Measurements from ENCODE around the gene STARD7.
"Not testable (repeated sequence)": the region's sequence is repeated elsewhere in the genome, so short reads cannot be mapped to it uniquely, and the experiment has no call there.

The STARD7 gene

DNA sequence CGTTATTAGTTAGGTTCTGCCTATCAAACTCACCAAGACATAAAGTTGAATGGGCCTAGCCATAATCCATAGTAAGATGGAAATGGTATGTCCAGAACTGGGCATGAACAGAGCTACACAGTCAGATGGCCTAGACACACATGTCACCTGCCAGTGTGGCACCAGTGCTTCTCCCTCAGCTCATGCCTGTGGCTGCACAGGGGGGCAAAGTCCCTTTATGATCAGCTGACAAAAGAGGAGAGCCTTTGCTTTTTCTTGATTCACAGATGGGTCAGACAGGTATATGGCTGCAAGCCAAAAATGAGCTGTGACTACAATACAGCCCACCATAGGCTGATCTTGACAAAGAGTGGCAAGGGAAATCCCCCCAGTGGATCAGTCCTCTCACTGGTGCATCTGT is 28.3 kb upstream of the STARD7 start:
- DNase-seq (ENCODE audit: low read depth in 2 of 2) = no peak

DNA sequence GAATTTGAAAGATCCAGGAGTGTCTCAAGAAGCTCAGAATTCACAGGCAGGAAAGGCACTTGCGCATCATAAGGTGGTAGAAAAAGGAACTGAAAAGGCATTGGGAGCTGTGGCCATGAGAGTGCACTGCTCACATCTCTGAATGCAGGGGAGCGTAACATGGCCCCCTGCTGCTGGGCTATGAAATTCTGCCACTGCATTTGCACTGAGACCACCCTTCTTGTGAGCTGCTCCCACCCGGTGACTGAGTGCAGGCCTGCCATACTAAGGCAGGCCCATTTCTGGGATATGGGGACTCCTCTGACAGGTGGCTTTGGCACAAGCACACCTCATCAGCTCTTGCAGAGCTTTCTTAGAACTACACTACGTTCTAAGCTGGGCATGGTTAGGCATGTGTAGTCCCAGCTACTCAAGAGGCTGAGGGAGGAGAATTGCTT is 25.3 kb upstream of the STARD7 start:
- no peak for DNase-seq (ENCODE audit: low read depth in 2 of 2)

DNA sequence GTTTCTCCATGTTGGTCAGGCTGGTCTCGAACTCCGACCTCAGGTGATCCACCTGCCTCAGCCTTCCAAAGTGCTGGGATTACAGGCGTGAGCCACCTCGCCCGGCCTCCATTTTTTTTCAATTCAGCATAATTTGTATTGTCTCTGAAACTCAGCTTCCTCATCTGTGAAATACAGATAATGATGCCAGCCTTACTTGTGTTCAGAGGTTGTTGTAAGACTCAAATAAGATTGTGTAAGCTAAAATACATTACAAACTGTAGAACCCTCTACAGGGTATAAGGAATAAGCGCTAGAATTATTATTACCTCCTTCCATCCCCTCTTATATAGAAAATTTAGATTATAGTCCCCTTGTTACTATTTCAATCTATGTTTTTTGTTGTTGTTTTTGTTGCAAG is 24.8 kb upstream of the STARD7 start:
- DNase-seq (ENCODE audit: low read depth in 2 of 2) = no peak

DNA sequence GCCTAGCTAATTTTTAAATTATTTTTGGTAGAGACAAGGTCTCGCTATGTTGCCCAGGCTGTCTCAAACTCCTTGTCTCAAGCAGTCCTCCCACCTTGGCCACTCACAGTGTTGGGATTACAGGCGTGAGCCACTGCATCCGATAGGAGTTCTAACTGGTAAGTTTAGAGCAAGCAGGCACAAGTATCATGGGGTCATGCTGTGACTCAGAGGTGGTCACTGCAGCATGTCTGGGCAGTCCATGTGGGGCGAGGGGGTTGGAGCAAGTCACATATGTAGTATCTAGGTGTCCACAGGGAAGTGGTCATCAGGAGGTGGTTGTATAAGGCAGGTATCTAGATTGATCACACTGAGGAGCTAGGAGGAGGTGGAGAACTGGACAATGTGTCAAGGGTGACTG is 22.7 kb upstream of the STARD7 start:
- no peak for DNase-seq (ENCODE audit: low read depth in 2 of 2)

DNA sequence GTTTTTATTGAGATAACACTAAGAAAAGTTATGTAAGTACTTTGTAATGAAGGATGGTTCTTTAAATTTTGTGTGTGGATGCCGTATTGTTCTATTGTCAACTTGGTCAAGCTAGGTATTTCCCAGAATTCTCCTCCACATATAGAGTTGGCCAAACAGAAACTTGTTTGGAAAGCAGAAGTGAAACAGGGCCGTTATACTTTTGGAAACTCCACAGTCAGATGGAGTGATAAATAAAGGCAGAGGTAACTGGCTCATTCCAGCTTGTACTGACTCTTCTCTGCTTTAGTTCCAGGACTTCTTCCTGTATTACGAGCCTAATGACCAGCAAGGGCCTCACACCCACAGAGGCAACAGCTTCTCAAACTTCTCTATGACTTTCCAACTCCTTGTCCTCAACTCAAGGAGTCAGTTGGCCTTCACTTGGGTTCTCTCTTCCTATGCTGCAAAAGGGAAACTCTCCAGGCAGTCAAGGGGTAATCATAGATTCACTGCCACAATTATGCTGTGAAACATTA is 16.4 kb upstream of the STARD7 start:
- DNase-seq (ENCODE audit: low read depth in 2 of 2) = no peak

DNA sequence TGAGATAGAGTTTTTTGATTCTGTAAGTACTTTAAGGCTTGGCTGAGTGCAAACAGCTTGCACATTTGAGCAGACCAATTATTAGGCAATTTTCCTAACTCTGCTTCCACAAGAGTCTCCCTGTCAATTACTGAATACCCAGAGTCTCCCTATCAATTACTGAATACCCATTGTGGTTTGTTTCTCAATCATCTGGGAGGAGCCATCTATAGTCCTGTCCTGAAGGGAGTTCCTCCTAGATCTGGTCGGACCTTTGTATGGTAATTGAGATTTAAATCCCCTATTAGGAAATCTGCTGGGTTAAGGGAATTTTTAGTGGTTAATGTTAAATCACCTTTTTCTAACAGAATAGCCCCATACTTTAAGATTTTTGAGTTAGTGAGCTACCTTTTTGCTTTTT is 12.5 kb upstream of the STARD7 start:
- not testable (repeated sequence) for DNase-seq (ENCODE audit: low read depth in 2 of 2)

DNA sequence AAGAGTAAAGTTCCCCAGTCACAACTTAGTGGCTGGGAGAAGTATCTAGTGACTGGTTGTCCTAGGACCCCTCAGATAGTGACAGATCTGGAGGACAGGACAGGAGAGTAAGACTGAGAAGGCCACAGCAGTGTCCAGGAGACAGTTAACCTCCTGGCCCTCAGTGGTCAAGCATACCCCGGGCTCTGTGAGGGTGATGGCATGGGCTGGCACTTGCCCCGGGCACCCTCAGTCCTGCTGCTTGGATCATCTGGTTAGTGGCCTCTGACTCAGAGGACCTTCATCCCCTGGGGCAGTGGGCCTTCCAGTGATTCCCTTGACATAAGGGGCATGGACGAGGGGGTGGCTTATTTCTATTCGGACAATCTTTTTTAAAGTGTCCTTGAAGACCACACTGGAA is 11.3 kb upstream of the STARD7 start:
- not testable (repeated sequence) for DNase-seq (ENCODE audit: low read depth in 2 of 2)

DNA sequence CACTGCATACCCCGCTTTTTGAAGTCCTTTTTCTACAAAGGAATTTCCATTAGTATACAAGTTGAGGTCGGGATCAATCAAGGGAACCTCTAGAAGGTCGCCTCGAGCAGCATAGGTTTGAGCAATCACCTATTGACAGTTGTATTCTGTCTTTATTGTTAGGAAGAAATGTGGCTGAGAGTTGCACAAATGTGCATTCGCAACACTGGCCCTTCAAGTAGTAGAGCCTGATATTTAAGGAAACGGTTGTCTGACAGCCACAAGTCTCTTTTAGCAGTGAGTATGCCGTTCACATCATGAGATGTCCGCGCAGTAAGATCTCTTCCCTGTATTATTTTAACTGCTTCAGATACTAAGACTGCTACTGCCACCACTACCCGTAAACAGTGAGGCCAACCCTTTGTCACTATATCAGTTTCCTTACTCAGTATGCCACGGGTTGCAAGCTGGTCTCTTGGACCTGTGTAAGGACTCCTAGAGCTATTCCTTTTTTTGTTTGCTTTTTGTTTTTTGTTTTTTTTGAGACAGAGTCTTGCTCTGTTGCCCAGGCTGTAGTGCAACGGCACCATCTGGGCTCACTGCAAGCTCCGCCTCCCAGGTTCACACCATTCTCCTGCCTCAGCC is 10.0 kb upstream of the STARD7 start:
- no peak for DNase-seq (ENCODE audit: low read depth in 2 of 2)

DNA sequence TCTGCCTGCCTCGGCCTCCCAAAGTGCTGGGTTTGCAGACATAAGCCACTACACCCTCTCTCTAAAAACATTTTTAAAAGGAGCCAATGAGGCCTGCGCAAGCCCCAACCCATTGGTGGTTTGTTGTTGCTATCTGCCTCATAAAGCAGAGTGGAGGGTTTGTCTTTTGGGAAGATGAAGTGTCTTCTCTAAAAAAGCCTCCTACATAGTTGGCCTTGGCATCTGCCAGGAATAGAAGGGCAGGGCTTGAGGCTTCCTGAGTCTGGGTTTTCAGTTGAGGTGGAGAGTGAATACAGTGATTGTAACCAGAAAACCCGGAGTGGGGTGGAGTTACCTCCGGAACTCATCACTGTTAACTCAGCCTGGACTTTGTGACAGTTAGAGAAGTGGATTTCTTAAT is 5.9 kb upstream of the STARD7 start:
- no peak for DNase-seq (ENCODE audit: low read depth in 2 of 2)

DNA sequence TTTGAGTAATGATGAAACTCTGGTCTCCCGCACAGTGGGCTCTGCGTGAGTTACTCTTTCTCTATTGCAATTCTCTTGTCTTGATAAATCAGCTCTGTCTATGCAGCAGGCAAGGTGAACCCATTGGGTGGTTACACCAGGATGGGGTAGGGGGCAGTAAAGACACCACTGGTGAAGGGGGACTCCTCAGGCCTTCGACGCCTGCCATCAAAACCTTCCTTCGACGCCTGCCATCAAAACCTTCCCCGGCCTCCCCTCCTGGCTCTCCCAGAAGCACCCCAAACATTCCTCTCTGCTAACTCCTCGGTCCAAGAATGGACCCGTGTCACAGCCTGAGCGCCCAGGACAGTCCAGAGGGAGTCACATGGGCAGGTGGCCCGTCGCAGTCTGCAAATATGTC is 4.8 kb upstream of the STARD7 start:
- no peak for DNase-seq (ENCODE audit: low read depth in 2 of 2)

DNA sequence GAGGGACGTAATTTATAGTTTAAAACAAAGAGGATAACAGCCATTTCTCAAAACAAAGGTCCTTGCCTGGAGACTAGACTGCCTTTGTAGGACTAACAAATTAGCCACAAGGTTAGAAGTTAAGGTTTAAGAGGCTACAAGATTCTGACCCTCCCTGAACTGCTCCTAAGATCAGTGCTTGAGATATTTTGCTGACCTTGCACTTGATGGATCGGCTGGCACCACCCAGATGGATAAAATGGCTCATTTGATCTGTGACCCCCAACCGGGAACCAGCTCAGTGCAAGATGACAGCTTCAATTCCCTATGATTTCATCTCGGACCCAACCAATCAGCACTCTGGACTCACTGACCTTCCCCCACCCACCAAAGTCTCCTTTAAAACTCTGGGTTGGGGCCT is 3.7 kb upstream of the STARD7 start:
- no peak for DNase-seq (ENCODE audit: low read depth in 2 of 2)

DNA sequence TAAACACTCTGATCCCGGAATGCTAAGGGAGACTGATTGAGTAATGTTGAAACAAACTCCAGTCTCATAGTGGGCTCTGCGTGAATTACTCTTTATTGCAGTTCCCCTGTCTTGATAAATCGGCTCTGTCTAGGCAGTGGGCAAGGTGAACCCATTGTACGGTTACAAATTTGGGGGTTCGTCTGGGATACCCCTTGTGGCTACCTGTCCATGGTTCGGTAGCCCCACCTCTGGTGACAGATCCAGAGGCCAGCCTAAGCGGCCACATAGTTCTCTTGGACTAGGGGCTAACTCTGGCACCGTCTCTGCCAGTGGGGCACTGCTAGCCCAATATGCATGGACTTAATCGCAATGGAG is 1.1 kb upstream of the STARD7 start:
- no peak for DNase-seq (ENCODE audit: low read depth in 2 of 2)

DNA sequence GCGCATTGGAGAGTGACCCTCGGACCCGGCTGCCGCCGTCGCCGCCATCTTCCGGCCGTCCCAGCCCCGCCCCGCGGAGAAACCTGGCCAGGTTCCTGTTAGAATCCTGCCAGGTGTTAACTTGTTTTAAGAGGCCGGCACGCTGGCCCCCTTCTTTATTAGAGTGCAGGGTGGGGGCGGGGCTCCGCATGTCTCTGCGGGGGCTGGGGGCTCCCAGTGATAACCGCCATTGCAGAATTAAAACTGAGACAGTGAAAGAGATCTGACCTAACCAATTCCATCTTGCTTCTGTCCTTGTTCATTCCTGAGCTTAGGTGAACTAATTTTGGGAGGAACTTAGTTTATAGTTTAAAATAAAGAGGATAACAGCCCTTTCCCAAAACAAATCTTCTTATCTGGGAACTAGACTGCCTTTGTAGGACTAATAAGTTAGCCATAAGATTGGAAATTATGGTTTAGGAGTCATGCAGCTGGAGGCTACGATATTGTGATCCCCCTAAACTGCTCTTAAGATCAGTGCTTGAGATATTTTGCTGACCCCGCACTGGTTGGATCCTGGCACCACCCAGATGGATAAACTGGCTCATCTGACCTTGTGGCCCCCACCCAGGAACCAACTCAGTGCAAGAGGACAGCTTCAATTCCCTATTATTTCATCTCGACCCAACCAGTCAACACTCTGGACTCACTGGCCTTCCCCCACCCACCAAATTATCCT is 543 bp upstream of the STARD7 start:
- no peak for DNase-seq (ENCODE audit: low read depth in 2 of 2)

DNA sequence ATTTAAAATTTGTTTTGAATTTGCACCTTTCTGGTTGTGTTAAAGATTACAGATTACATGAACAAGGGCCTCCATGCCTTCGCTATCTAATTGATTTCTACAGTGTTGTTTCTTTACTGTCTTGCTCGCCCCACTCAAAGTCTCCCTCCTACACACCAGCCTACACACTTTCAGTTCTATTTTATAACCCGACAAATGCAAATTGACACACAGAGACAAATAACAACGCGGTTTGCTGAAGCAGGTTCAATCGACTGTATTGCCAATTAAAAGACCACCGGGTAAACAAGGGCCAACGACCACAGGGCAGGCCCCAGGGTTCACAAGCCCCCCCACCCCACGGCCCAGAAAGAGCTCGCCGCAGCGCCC is 869 bp downstream of the STARD7 start:
- peak in 1 of 2 donors; percentile 6 for DNase-seq (ENCODE audit: low read depth in 2 of 2)

DNA sequence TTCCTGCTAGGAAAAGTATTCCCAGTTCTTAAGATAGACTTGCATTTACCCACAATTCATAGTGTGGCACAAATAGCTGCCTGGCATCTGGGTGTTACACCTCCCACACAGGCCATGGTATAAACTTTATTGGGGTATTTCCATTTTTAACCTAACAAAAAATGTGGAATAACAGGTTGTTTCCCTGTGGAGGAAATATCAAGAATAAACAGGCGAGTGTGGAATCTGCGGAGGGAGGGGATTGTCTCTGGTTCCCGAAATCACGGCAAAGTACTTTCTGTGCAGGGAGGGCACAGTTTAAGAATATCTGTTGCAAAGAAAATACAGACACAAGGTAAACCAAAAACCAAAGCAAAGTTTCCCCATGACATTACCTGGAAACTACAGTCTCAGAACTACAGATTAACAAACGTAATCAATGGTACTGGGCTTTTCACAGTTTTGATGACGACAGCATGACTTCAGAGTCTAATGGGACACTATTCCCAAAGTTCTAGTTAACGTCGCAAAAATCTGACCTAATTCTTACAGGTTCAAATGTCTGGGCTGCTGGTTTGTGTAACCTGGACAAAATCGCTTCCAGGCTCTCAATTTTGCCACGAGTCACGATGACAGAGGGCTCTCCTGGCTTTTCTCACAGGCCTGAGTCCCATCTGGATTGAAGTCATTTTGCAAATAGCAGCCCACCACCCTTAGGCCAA is 1.4 kb downstream of the STARD7 start:
- no peak for DNase-seq (ENCODE audit: low read depth in 2 of 2)

DNA sequence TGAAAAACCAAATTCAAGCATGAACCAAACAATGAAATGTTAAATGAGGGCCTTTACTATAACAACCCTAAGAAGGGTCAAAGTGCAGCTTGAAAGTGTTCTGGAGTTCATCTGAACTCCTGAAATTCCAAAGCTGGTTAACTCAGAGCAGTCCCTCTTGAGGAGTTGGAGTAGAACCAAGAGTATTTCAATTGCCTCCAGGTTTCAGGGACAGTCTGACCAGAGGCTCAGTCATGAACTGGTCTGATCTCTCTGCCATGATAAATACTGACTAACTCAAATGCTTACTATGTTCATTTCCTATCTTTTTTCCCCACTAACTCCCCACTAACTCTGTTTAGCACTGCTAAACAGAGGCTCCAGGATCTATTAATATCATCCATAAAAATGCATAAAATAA is 2.7 kb downstream of the STARD7 start:
- DNase-seq (ENCODE audit: low read depth in 2 of 2) = no peak

DNA sequence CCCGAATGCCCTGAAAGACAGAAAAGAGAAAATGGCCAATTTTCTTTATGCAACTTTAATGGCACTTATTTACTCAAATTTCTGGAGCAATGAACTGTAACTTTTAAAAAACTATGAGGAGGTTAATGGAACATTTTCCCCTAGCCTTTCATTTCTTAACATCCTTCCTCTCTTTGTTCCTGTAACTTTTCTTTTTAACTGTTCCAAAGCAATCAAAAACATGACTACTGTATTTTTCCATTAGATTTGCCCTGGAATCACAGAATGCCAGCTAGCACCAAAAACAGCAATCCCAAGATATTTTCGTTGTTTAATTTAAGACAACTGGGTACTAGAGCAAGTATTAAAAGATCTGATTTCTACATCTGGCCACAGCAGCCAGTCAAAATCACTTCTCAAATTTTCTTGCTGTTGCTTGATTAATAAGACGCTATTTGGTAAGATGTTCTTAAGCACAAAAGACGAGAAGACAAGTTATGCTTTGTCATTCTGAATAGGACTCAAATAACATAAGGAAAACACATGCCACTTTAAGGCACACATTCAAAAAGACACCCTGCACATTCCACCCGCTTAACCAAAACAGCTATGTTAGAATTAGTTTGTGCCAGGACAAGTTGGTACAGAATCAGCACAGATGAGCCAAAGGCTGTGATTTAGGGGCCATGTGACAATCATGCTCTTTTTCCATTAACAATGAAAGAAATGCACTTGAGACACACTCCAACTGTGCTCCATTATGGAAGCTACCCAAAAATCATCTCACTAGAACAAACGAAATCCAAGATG is 3.6 kb downstream of the STARD7 start:
- no peak for DNase-seq (ENCODE audit: low read depth in 2 of 2)

DNA sequence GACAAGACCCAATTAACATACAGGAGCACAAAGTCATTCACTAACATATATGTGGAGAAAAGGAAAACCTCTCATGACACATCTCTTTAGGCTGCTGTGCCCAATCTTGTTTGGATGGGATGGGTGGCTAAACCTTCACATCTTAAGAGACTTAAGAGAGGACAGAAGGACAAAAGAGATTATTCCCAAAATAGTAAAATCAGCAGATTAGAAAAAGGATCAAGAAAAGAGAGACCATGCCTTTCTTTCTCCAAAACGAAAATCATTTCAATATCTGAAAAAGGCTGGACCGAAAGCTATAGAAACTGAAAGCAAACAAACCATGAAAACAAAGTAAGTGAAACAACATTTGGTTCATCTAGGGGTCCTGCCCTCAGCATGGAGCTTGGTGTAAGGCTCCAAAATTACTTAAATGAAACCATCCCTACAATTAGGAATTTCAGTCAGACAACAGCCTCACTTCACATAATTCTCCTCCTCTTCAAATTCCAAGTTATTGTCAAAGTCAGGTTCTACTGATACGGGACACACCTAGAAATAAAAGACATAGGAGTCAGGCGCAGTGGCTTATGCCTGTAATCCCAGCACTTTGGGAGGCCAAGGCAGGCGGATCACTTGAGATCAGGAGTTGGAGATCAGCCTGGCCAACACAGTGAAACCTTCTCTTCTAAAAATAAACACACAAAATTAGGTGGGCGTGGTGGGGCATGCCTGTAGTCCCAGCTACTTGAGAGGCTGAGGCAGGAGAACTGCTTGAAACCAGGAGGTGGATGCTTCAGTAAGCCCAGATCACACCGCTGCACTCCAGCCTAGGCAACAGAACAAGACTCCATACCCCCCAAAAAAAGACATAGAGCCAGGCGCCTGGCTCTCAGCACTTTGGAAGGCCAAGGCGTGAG is 5.2 kb downstream of the STARD7 start:
- no peak for DNase-seq (ENCODE audit: low read depth in 2 of 2)

DNA sequence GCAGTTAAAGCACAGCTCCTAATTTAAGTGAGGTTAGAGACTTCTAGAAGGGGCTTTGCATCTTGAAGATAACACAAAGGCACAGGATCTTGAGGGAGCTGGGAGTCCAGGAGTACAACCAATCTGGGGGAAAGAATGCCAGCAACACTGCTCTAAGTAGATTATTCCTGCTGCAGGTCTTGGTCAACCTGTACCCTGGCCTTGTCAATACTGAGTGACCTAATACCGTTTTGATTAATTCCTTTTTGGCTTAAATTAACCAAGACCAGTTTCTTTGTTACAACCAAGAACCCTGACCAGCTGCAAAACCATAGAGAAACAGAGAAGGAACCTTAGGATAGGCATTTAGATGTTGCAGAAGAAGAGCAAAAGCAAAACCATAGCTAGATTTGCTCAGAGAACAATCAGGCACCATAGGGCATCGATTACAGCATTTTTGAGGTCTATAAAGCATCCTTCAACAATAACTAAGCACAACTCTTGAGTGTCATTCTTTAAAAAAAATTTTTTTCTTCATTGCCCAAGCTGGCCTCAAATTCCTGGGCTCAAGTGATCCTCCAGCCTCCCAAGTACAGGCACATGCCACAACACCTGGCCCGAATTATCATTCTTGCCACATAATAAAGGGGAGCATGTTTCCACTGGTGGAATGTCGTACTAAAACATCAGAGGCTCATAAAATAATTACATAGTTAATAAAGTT is 6.3 kb downstream of the STARD7 start:
- no peak for DNase-seq (ENCODE audit: low read depth in 2 of 2)

DNA sequence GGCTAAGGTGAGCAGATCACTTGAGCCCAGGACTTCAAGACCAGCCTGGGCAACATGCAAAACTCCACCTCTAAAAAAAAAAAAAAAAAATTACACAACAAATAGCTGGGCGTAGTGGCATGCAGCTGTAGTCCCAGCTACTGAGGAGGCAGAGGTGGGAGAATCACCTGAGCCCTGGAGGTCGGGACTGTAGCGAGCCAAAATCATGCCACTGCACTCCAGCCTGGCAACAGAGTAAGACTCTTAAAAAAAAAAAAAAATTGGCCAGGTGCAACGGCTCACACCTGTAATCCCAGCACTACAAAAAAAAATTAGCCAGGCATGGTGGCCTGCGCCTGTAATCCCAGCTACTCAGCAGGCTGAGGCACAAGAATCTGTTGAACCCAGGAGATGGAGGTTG is 7.3 kb downstream of the STARD7 start:
- DNase-seq (ENCODE audit: low read depth in 2 of 2) = no peak

DNA sequence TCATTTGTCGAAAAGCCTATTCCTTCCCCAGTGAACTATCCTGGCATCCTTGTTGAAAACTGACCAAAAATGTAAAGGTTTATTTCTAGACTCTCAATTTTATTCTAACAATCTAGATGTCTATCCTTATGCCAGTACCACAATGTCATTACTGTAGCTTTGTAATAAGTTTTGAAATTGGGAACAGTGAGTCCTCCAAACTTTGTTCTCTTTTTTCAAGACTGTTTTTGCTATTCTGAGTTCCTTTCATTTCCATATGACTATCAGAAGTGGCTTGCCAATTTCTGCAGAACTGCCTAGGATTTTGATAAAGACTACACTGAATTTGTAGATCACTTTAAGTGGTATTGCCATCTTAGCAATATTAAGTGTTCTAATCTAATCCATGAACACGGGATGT is 9.7 kb downstream of the STARD7 start:
- no peak for DNase-seq (ENCODE audit: low read depth in 2 of 2)

All from activated CD4-positive, alpha-beta T cell treated with anti-CD3 and anti-CD28 coated beads for 24 hours (primary cell).